NCI-H2081 (cell line): ENCODE measurements around the gene FAM25G.
"Not testable (repeated sequence)": the region's sequence is repeated elsewhere in the genome, so short reads cannot be mapped to it uniquely, and the experiment has no call there.

ENCODE experiments used
- DNase-seq, 2 experiments: peaks; one replicate each; lab custom pipeline; 2025; lab: John Stamatoyannopoulos, UW

The FAM25G gene

GRCh38 chr10:47465216-47465917 lies 26.1 kb downstream of the FAM25G start:
- DNase-seq = not testable (repeated sequence)

GRCh38 chr10:47462577-47463358 lies 28.7 kb downstream of the FAM25G start:
- not testable (repeated sequence) for DNase-seq

GRCh38 chr10:47461261-47461687 lies 30.2 kb downstream of the FAM25G start:
- peak in 1 of 2 experiments; percentile 4 for DNase-seq

- DNase-seq = no peak
Observed at GRCh38 chr10:47458466-47459154, 32.9 kb downstream of the FAM25G start.

- no peak for DNase-seq
Observed at GRCh38 chr10:47457826-47458225, 33.7 kb downstream of the FAM25G start.

- DNase-seq = no peak
Observed at GRCh38 chr10:47457528-47457820, 34.0 kb downstream of the FAM25G start.

GRCh38 chr10:47456794-47457527 lies 34.5 kb downstream of the FAM25G start:
- DNase-seq = no peak

- no peak for DNase-seq
Observed at GRCh38 chr10:47456079-47456785, 35.3 kb downstream of the FAM25G start.

- DNase-seq = not testable (repeated sequence)
Observed at GRCh38 chr10:47455350-47456078, 36.0 kb downstream of the FAM25G start.

- DNase-seq = no peak
Observed at GRCh38 chr10:47454780-47455058, 36.8 kb downstream of the FAM25G start.

- no peak for DNase-seq
Observed at GRCh38 chr10:47454008-47454779, 37.3 kb downstream of the FAM25G start.

GRCh38 chr10:47453141-47454007 lies 38.1 kb downstream of the FAM25G start:
- no peak for DNase-seq

GRCh38 chr10:47452495-47453140 lies 38.9 kb downstream of the FAM25G start:
- peak in 1 of 2 experiments; percentile 25 for DNase-seq

GRCh38 chr10:47451998-47452494 lies 39.5 kb downstream of the FAM25G start:
- DNase-seq = no peak

GRCh38 chr10:47451273-47451997 lies 40.1 kb downstream of the FAM25G start:
- DNase-seq = no peak

GRCh38 chr10:47450442-47450841 lies 41.1 kb downstream of the FAM25G start:
- DNase-seq = no peak

GRCh38 chr10:47449979-47450378 lies 41.5 kb downstream of the FAM25G start:
- DNase-seq = no peak
